Nephron (organoid): Measurements from ENCODE around the gene UBE2C.

Source experiments
- H3K27ac Mint-ChIP-seq, 3 experiments: 2 replicates each; pipeline ENCODE4 v1.8.0; 2020; ENCODE audit warnings: mixed read lengths in 3 of 3, mild to moderate bottlenecking in 2 of 3, moderate library complexity in 1 of 3
- H3K27me3 Mint-ChIP-seq: 2 replicates; pipeline ENCODE4 v1.8.0; 2021; ENCODE audit warnings: low read depth, mild to moderate bottlenecking, moderate library complexity, mixed read lengths
- H3K36me3 Mint-ChIP-seq: 2 replicates; pipeline ENCODE4 v1.8.0; 2020; ENCODE audit warnings: low read depth, mixed read lengths
- H3K4me1 Mint-ChIP-seq: 2 replicates; pipeline ENCODE4 v1.8.0; 2020; ENCODE audit warnings: mixed read lengths
- H3K4me3 Mint-ChIP-seq, 3 experiments: 2 replicates each; pipeline ENCODE4 v1.8.0; 2020; ENCODE audit warnings: mild to moderate bottlenecking in 3 of 3, mixed read lengths in 3 of 3, moderate library complexity in 2 of 3
- H3K9me3 Mint-ChIP-seq: 2 replicates; pipeline ENCODE4 v1.8.0; 2020; ENCODE audit warnings: mixed read lengths
- TF ChIP-seq, protein P1 (sequence below), 3 experiments: fragments of 200-600 bp; sonication (generic); IDR thresholded peaks; one replicate each; pipeline ENCODE4 v1.5.0; 2021; ENCODE audit warnings: antibody characterized with exemption in 3 of 3; ENCODE audit not compliant: unreplicated experiment in 3 of 3

Gene UBE2C

DNA sequence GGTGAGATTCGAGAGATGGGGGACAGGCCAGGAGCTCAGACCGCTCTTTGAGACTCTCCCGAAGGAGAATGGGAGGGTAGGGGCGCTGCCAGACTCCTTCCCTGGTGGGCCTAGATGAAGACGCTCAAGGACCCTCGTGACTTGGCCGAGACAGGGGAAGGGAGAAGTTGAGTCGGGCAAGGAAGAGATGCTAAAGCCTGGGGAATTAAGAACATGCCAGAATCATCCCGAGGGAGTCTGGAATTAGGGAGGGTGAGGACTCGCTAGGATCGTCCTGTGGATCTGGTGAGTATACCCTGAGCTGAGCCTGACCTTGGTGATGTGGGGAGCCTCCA, 529 bp downstream of the UBE2C start:
- TF ChIP-seq, protein P1, sequence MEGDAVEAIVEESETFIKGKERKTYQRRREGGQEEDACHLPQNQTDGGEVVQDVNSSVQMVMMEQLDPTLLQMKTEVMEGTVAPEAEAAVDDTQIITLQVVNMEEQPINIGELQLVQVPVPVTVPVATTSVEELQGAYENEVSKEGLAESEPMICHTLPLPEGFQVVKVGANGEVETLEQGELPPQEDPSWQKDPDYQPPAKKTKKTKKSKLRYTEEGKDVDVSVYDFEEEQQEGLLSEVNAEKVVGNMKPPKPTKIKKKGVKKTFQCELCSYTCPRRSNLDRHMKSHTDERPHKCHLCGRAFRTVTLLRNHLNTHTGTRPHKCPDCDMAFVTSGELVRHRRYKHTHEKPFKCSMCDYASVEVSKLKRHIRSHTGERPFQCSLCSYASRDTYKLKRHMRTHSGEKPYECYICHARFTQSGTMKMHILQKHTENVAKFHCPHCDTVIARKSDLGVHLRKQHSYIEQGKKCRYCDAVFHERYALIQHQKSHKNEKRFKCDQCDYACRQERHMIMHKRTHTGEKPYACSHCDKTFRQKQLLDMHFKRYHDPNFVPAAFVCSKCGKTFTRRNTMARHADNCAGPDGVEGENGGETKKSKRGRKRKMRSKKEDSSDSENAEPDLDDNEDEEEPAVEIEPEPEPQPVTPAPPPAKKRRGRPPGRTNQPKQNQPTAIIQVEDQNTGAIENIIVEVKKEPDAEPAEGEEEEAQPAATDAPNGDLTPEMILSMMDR (IDR thresholded peaks at IDR 0.05; ENCODE audit: unreplicated experiment in 3 of 3), result no peak
- H3K27ac Mint-ChIP-seq, result peak overlapping the region in 2 of 3 experiments; percentile 26 to 81
- H3K4me3 Mint-ChIP-seq, result peak overlapping the region; percentile 90 to 94 (median 93)
- peaks cover 49% of the 10 kb centered on the region for H3K36me3 Mint-ChIP-seq
- H3K9me3 Mint-ChIP-seq, result no peaks in the 10 kb centered on the region
- H3K27me3 Mint-ChIP-seq, result no peaks in the 10 kb centered on the region
- H3K4me1 Mint-ChIP-seq, result peaks cover 25% of the 10 kb centered on the region

DNA sequence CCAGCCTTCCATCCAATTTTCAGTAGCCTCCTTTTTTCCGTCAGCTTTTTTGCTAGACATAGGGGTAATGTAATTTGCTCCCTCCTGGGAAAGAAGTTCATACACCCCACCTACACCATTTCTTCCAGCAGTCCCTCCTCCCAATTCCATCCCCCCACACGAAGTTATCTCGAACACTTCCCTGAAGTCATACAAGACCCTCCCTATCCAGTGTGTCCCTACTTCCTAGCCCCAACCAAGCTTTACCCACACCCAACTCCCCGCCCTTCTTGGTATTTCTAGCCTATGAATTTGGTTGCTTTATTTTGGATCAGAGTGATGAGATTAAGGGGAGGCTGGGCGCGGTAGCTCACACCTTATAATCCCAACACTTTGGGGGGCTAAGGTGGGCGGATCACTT, 1.0 kb downstream of the UBE2C start:
- Mint-ChIP-seq H3K27me3 (no peaks in the 10 kb centered on the region), H3K27ac (peak overlapping the region in 2 of 3 experiments; percentile 26 to 34), H3K4me1 (peaks cover 28% of the 10 kb centered on the region), H3K36me3 (peaks cover 46% of the 10 kb centered on the region), H3K9me3 (no peaks in the 10 kb centered on the region), H3K4me3 (peak overlapping the region; percentile 90 to 94 (median 93))
- TF ChIP-seq, protein P1 (IDR thresholded peaks at IDR 0.05; ENCODE audit: unreplicated experiment in 3 of 3), result no peak

DNA sequence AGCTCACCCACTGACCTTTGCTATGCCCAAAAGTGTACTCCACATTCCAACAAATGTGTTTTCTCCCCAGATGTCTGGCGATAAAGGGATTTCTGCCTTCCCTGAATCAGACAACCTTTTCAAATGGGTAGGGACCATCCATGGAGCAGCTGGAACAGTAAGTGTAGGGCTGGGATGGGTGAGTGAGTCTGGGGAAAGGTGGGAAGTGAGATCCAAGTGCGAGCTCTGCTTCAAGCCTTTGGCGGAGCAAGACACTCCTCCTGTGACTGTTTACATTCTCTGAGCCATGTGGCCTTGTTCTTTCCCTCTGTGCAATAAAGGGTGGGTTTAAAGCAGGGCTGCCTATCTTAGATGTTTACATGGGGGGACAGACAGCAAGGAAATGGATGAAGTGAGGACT, 1.9 kb downstream of the UBE2C start:
- Mint-ChIP-seq H3K9me3 (no peaks in the 10 kb centered on the region), H3K27ac (no peak overlapping the region), H3K36me3 (peaks cover 39% of the 10 kb centered on the region), H3K4me1 (peaks cover 32% of the 10 kb centered on the region), H3K27me3 (no peaks in the 10 kb centered on the region), H3K4me3 (peak overlapping the region in 1 of 3 experiments; percentile 22)
- TF ChIP-seq, protein P1 (IDR thresholded peaks at IDR 0.05; ENCODE audit: unreplicated experiment in 3 of 3), result no peak

DNA sequence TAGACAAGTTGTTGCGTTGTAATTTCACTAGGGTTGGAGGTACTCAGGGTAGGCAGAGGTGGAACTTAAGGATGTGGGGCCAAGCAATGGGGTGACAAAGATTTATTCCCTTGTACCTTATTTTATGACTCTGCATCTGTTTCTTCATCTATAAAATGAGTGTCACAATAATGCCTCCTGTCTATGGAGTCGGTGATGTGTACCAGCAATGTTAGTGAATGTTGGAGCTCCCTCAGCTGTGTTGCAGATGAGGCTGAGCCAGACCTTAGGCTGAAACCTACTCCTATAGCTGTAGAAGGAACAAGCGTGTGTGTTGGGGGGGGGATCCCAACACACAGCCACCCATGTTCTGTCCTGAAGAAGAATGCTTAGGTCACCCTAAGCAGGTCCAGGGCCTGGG, 4.5 kb downstream of the UBE2C start:
- H3K27ac Mint-ChIP-seq, result peak overlapping the region in 2 of 3 experiments; percentile 34 to 69
- H3K9me3 Mint-ChIP-seq, result no peaks in the 10 kb centered on the region
- peaks cover 7% of the 10 kb centered on the region for H3K27me3 Mint-ChIP-seq
- TF ChIP-seq, protein P1 (IDR thresholded peaks at IDR 0.05; ENCODE audit: unreplicated experiment in 3 of 3), result no peak
- peaks cover 17% of the 10 kb centered on the region for H3K36me3 Mint-ChIP-seq
- H3K4me1 Mint-ChIP-seq, result peaks cover 41% of the 10 kb centered on the region
- peak overlapping the region in 2 of 3 experiments; percentile 40 to 60 for H3K4me3 Mint-ChIP-seq

DNA sequence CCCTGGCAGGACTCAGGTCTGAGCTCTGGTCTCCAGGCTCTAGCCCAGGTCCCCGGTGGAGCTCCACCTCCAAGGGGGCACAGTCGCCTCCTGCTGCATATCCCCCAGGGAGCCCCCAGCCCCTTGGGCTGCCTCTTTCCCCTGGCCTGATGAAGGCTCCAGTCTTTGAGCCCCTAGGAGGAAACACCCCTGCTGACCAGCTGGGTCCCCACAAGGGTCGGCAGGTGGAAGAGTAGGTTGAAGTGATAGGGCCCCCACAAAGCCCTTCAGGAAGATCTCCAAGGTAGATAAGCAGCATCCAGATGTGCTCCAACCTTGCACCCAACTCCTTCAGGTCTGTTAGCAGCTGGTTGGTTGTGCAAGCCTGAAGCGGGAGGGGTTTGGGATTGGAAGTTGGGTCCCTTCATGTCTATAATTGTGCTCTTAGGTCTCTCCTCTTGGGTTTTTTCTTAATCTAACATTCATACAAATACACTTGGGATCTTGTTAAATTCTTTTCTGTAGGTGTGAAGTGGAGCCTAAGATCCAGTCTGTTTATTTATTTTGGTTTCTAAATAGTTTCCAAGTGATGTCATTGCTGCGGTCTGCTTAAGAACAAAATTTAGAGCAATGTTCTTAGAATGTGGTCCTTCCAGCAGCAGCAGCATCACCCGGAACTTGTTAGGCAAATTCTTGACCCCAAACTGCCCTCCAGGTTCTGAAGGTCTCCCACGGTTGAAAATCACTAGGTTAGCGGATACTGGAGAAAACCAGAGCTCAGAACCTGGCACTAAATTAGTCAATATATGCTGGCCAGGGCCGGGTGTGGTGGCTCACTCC, 5.1 kb downstream of the UBE2C start:
- TF ChIP-seq, protein P1 (IDR thresholded peaks at IDR 0.05; ENCODE audit: unreplicated experiment in 3 of 3), result no peak
- peaks cover 13% of the 10 kb centered on the region for H3K27me3 Mint-ChIP-seq
- H3K4me1 Mint-ChIP-seq, result peaks cover 41% of the 10 kb centered on the region
- no peaks in the 10 kb centered on the region for H3K9me3 Mint-ChIP-seq
- H3K4me3 Mint-ChIP-seq, result no peak overlapping the region
- peaks cover 14% of the 10 kb centered on the region for H3K36me3 Mint-ChIP-seq
- H3K27ac Mint-ChIP-seq, result peak overlapping the region in 2 of 3 experiments; percentile 13 to 55

DNA sequence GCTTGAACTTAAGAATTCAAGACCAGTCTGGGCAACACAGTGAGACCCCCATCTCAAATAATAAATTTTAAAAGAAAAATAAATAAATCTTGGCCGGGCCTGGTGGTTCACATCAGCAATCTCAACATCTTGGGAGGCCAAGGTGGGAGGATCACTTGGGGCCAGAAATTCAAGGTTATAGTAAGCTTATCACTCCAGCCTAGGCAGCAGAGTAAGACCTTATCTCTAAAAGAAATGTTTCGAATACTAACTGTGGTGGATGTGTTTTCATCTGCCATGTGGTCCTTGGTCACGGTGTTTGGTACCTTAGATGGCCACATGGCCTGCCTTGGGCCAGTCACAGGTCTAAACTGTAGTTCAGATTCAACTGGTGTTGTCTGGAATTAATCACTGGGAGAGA, 5.8 kb downstream of the UBE2C start:
- TF ChIP-seq, protein P1 (IDR thresholded peaks at IDR 0.05; ENCODE audit: unreplicated experiment in 3 of 3), result no peak
- Mint-ChIP-seq H3K4me1 (peaks cover 38% of the 10 kb centered on the region), H3K27me3 (peaks cover 17% of the 10 kb centered on the region), H3K9me3 (no peaks in the 10 kb centered on the region), H3K4me3 (no peak overlapping the region), H3K36me3 (peaks cover 14% of the 10 kb centered on the region), H3K27ac (peak overlapping the region in 2 of 3 experiments; percentile 13 to 40)
